ENCODE results near the gene ATXN7.

ATXN7 gene

GRCh38 chr3:63824309-63824708 lies 39.4 kb upstream of the ATXN7 start:
- Mint-ChIP-seq H3K4me3 (no peak overlapping the region), H3K27ac (no peak overlapping the region), H3K27me3 (ENCODE audit: low read depth, poor library complexity) (no peaks in the 10 kb centered on the region), H3K4me1 (no peaks in the 10 kb centered on the region), H3K9me3 (no peaks in the 10 kb centered on the region), H3K36me3 (ENCODE audit: low read depth) (peaks cover 9% of the 10 kb centered on the region)
- no peak for DNase-seq
- TF ChIP-seq CTCF (IDR thresholded peaks at IDR 0.05), result no peak

- Mint-ChIP-seq H3K36me3 (ENCODE audit: low read depth) (peaks cover 48% of the 10 kb centered on the region), H3K9me3 (no peaks in the 10 kb centered on the region), H3K4me1 (no peaks in the 10 kb centered on the region), H3K27ac (peak overlapping the region; percentile 38), H3K27me3 (ENCODE audit: low read depth, poor library complexity) (no peaks in the 10 kb centered on the region), H3K4me3 (no peak overlapping the region)
- DNase-seq, result no peak
- no peak for TF ChIP-seq CTCF (IDR thresholded peaks at IDR 0.05)
These were observed 33.1 kb upstream of the ATXN7 start for GRCh38 chr3:63830526-63830925.

GRCh38 chr3:63832395-63832794 lies 31.3 kb upstream of the ATXN7 start:
- H3K4me1 Mint-ChIP-seq, result no peaks in the 10 kb centered on the region

GRCh38 chr3:63841704-63842103 lies 22.0 kb upstream of the ATXN7 start:
- peaks cover 25% of the 10 kb centered on the region for H3K4me1 Mint-ChIP-seq
- TF ChIP-seq CTCF (IDR thresholded peaks at IDR 0.05), result no peak
- H3K36me3 Mint-ChIP-seq (ENCODE audit: low read depth), result peaks cover 33% of the 10 kb centered on the region
- no peak overlapping the region for H3K4me3 Mint-ChIP-seq
- no peaks in the 10 kb centered on the region for H3K27me3 Mint-ChIP-seq (ENCODE audit: low read depth, poor library complexity)
- no peak for DNase-seq
- H3K27ac Mint-ChIP-seq, result no peak overlapping the region
- peaks cover 11% of the 10 kb centered on the region for H3K9me3 Mint-ChIP-seq

More at GRCh38 chr3:63832395-63832794, 31.3 kb upstream of the ATXN7 start:
- H3K36me3 Mint-ChIP-seq (ENCODE audit: low read depth), result peaks cover 48% of the 10 kb centered on the region
- DNase-seq, result no peak
- no peaks in the 10 kb centered on the region for H3K27me3 Mint-ChIP-seq (ENCODE audit: low read depth, poor library complexity)
- TF ChIP-seq CTCF (IDR thresholded peaks at IDR 0.05), result no peak
- no peak overlapping the region for H3K4me3 Mint-ChIP-seq
- H3K9me3 Mint-ChIP-seq, result no peaks in the 10 kb centered on the region
- H3K27ac Mint-ChIP-seq, result no peak overlapping the region

- H3K36me3 Mint-ChIP-seq (ENCODE audit: low read depth), result peaks cover 37% of the 10 kb centered on the region
- H3K27ac Mint-ChIP-seq, result no peak overlapping the region
- DNase-seq, result no peak
- no peak overlapping the region for H3K4me3 Mint-ChIP-seq
- no peak for TF ChIP-seq CTCF (IDR thresholded peaks at IDR 0.05)
- peaks cover 11% of the 10 kb centered on the region for H3K9me3 Mint-ChIP-seq
- H3K4me1 Mint-ChIP-seq, result peaks cover 25% of the 10 kb centered on the region
- no peaks in the 10 kb centered on the region for H3K27me3 Mint-ChIP-seq (ENCODE audit: low read depth, poor library complexity)
These were observed 21.5 kb upstream of the ATXN7 start for GRCh38 chr3:63842127-63842526.

- Mint-ChIP-seq H3K9me3 (peaks cover 11% of the 10 kb centered on the region), H3K27me3 (ENCODE audit: low read depth, poor library complexity) (no peaks in the 10 kb centered on the region), H3K4me3 (peak overlapping the region; percentile 21), H3K27ac (peak overlapping the region; percentile 90), H3K4me1 (peaks cover 35% of the 10 kb centered on the region), H3K36me3 (ENCODE audit: low read depth) (peaks cover 38% of the 10 kb centered on the region)
- no peak for TF ChIP-seq CTCF (IDR thresholded peaks at IDR 0.05)
- no peak for DNase-seq
These were observed 18.5 kb upstream of the ATXN7 start for GRCh38 chr3:63845215-63845614.

Measured in nephron progenitor cell (in vitro differentiated cells).